NCI-H345 treated with DMSO at 0.1 percent for 48 hours (cell line): Measurements from ENCODE around the gene XPC.
"Not testable (repeated sequence)": the region's sequence is repeated elsewhere in the genome, so short reads cannot be mapped to it uniquely, and the experiment has no call there.

ENCODE experiments used
- DNase-seq: peaks from one replicate; lab custom pipeline; 2025; ENCODE audit not compliant: unreplicated experiment; lab: John Stamatoyannopoulos, UW

Gene XPC

GRCh38 chr3:14122301-14122700 lies 56.1 kb downstream of the XPC start:
- no peak for DNase-seq

DNA sequence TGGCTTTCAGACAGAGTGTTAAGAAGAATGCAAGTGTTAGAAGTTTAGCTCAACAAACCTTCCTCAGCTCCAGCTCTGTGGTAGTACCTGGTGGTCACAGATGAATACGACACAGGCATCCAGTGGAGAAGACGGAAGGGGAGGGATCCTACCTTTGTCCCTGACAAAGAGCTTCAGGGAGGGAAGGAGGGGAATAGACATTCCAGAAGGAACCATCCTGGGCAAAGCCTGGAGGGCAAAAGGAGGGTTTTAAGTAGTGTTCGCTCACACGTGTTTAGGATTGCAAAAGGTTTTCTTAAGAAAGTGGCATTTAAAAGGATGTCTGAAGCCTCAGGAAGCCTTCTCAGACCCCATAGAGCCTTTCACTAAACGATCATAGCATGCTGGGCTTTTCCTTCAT lies 56.5 kb downstream of the XPC start:
- no peak for DNase-seq

DNA sequence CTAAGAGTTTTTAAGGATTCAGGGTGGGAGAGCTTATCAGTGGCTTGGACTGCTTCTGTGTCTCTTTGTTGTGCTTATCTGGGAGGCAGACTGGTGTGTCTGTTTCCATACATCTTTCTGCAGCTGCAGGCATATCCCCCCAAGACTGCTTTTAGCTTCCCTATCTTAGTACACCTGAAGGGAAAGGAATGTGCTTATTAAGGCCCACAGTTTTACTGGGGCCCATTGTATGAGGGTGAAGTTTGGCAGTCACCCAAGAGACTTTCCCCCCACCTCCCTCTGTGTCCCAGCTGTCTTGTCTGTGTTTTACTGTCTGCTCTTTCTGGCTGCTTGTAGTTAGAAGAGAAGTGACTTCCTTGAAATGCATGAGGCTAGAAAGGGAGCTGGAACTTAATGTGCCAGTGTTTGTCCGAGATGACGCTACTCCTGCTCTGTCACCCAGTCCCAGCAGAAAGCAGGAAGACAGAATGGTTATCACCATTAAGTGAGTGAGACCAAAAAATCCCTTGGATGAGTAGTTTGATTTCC lies 57.4 kb downstream of the XPC start:
- not testable (repeated sequence) for DNase-seq

GRCh38 chr3:14120111-14120920 lies 58.1 kb downstream of the XPC start:
- no peak for DNase-seq

- no peak for DNase-seq
These were observed 58.8 kb downstream of the XPC start for GRCh38 chr3:14119651-14120050.

- no peak for DNase-seq
These were observed 59.7 kb downstream of the XPC start for GRCh38 chr3:14118400-14119381.

- no peak for DNase-seq
These were observed 60.7 kb downstream of the XPC start for GRCh38 chr3:14117468-14118399.

- no peak for DNase-seq
These were observed 64.3 kb downstream of the XPC start for GRCh38 chr3:14113965-14114635.

GRCh38 chr3:14110699-14111098 lies 67.7 kb downstream of the XPC start:
- no peak for DNase-seq

DNA sequence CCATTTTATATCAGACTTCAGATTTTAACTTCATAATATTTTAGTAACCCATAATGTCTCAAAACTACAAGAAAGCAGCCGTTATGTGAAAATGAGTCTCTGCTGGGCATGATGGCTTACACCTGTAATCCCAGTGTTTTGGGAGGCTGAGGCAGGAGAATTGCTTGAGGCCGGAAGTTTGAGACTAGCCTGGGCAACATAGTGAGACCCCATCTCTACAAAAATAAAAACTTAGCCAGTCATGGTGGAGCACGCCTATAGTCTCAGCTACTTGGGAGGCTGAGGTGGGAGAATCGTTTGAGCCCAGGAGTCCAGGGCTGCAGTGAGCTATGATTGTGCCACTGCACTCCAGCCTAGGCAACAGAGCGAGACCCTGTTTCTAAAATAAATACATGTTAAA lies 68.6 kb downstream of the XPC start:
- DNase-seq = not testable (repeated sequence)

GRCh38 chr3:14097616-14098391 lies 80.6 kb downstream of the XPC start:
- no peak for DNase-seq

GRCh38 chr3:14096742-14097141 lies 81.7 kb downstream of the XPC start:
- DNase-seq = no peak
